DMS 273 treated with DMSO at 0.1 percent for 48 hours (cell line): ENCODE measurements around the gene TBCB.
A peak's percentile ranks its signal among the peaks of the same experiment; 100 is the strongest.
"Not testable (repeated sequence)": the region's sequence is repeated elsewhere in the genome, so short reads cannot be mapped to it uniquely, and the experiment has no call there.

ENCODE experiments used
- DNase-seq: peaks from one replicate; lab custom pipeline; 2025; lab: John Stamatoyannopoulos, UW

Gene TBCB

DNA sequence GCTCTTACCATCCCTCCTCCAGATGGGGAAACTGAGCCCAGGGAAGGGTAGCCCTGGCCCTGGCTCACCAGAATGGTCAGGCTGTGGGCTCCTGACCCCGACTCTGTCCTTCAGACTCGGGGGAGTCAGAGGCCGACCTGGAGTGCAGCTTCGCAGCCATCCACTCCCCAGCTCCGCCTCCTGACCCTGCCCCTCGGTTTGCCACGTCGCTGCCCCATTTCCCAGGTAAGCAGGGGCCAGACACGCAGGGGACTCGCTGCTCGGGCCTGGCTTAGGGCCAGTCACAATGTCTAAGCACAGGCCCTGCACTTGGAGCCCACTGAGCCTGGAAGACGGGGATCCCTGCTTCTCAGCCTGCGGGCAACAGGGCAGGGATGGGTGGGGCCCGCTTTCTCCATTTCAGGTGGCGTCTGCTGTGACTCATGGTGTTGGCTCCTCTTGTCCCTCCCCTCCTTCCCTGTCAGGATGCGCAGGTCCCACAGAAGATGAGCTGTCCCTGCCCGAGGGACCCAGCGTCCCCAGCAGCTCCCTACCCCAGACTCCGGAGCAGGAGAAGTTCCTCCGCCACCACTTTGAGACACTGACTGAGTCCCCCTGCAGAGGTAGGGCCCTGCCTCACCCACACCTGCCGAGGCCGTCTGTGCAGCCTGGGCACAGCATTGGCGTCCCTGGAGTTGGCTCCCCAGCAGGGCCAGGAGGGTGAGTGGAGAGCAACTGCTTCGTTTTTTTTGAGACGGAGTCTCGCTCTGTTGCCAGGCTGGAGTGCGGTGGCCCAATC is 13.5 kb upstream of the TBCB start:
- no peak for DNase-seq

DNA sequence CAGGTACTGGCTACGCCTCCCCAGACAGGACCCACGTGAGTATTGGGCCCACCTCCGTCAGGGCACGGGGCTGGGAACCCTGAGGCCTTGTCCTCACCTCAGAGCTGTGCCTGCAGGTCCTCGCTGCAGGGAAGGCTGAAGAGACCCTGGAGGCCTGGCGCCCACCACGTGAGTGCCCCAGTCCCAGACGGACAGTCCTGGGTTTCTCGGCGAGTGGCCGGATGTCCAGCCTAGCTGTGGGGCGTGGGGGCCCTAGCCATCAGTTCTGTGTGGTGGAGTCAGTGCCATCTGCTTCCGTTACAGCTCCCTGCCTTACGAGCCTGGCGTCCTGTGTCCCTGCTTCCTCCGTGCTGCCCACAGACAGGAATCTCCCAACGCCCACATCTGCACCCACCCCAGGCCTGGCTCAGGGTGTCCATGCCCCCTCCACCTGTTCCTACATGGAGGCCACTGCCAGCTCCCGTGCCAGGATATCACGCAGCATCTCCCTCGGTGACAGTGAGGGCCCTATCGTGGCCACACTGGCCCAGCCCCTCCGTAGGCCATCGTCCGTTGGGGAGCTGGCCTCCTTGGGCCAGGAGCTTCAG is 12.1 kb upstream of the TBCB start:
- no peak for DNase-seq

DNA sequence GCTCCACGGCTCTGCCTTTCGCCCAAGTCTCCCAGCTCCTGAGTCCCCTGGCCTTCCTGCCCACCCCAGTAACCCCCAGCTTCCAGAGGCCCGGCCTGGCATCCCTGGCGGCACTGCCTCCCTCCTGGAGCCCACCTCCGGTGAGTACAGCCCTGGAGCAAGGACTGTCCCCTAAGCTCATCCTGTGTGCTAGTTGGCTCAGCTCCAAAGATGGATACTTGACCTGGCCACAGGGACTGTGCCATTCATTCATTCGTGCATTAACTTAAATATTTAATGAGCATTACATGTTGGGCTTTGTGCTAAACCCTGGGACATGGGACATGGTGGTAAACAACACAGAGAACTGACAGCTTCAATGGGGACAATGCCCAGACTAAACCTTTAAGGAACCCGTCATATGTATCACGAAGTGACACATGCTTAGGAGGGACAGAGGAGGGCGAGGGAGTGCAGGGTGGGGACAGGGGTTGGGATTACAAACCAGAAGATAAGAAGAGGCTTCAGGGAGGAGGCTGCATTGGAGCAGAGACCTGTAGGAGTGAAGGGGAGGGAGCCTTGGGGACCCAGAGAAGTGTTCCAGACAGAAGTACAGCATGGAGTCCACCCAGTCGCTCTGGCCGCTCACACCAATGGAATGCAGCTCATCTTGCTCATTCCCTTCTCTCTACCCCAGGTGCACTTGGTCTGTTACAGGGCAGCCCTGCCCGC is 11.3 kb upstream of the TBCB start:
- no peak for DNase-seq

DNA sequence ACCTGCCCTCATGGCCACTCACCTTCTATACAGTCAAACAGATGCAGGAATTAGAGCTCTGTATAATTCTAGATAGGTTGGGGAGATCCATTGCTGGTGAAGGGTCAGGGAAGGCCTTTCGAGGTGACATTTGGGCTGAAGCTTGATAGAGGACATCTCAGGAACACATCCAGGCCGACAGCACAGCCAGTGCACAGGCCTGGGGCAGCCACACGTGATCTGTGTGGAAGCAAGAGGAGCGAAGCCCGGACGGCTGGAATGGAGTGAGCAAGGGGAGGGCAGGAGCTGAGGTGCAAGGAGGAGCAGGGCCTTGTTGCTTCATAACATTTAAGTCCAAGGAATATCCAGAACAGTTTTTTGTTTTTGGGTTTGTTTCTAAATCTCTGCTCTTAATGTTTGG is 8.8 kb upstream of the TBCB start:
- DNase-seq, result no peak

DNA sequence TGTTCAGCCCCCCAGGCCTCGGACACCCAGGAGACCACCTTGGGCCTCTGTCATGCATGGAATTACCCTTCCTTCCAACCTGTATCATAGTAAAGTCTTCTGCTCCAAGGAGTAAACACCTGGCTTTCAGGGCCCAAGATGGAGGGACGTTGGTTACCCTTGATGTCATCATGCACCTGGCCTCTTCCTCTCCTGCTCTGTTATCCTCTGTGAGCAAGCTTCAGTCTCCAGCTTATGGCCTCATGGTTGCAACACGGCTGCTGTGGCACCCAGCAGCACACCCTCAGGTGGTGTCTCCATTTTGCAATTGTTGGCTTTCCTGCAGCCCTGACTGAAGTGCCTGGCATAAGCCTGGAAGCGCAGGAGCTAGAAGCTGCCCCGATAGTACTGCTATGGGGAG is 8.3 kb upstream of the TBCB start:
- DNase-seq, result no peak

DNA sequence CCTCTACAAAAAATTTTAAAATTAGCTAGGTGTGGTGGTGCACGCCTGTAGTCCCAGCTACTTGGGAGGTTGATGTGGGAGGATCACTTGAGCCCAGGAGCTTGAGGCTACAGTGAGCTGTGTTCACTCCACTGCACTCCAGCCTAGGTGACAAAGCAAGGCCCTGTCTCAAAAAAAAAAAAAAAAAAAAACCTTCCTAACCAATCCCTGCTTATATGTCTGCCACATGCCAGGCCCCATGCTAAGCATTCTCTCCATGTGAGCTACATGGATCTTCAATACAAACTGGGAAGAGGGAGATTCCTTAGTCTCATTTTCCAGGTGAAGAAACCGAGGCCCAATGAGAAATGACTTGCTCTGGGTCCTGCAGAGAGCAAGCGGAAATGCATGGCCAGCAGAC is 6.6 kb upstream of the TBCB start:
- DNase-seq, result no peak

DNA sequence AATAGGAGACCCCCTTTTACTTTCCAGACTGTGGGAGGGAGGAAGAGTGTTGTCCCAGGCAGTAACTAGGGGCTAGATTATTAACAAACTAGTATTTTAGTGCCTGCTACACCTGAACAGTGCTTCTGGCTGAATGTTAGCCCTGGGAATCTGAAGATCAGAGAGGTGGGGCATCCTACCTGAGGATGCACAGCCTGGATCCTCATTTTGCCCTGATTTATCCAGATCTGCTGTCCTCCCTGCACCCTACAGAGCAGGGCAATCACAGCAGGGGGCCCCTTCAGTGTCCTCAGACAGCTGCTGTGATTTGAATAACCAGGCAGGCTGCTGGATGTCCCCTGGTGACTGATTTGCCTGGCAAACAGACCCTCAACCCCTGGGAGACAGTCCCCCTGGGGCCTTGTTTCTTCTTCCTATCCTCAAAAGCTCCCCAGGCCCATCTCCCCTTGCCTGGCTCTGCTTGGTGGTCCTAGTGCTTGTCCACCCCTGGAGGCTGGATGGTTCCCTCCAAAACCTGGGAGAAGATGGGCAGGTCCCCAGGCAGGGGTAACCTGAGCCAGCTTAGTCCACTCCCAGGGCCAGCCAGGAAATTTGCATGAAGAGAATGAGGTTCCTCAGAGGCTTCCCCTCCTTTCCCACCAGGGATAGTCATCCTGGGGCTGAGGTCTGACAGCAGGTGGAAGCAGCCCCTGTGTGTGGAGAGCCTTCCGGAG is 4.6 kb upstream of the TBCB start, which contains the start of gene OVOL3:
Gene OVOL3 (plus strand): TSS at position 657 of the 713 bp plus-strand sequence. CDS start 60 bp downstream, outside the sequence.
- DNase-seq, result no peak

DNA sequence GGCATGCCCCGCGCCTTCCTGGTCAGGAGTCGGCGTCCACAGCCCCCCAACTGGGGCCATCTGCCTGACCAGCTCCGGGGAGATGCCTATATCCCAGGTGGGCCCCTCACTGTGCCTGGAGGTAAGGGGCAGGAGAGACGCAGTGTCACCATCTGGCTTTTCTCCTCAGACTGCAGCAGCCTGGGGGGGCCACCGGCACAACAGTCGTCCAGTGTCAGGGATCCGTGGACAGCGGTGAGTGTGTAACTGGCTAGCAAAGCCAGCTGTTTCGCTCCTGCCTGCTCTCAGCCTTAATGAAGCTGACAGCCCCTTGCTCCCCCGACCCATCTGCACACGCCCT is 4.1 kb upstream of the TBCB start:
- no peak for DNase-seq

DNA sequence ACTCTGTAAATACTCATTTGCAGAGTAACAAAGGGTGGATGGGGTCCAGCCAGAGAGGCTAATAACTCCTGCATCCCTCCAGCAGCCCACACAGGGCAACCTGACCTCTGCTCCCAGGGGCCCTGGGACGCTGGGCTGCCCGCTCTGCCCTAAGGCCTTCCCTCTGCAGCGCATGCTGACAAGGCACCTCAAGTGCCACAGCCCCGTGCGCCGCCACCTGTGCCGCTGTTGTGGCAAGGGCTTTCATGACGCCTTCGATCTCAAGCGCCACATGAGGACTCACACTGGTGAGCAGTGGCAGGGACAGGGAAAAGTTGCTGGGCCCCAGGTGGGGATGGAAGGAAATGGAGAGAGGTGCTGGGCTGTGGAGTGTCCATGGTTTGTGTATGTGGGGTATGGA is 2.6 kb upstream of the TBCB start:
- DNase-seq, result no peak

DNA sequence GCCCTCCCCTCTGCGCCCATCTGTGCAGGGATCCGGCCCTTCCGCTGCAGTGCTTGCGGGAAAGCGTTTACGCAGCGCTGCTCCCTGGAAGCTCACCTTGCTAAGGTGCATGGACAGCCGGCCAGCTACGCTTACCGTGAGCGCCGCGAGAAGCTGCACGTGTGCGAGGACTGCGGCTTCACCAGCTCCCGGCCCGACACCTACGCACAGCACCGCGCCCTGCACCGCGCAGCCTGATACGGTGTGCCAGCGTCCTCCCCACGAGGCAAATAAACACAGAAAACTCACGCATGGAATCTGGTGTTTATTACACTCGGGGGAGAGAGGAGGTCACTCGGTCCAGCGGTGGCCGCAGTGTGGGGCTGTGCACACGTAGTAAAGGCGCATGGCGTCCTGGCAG is 1.8 kb upstream of the TBCB start:
- DNase-seq, result no peak

DNA sequence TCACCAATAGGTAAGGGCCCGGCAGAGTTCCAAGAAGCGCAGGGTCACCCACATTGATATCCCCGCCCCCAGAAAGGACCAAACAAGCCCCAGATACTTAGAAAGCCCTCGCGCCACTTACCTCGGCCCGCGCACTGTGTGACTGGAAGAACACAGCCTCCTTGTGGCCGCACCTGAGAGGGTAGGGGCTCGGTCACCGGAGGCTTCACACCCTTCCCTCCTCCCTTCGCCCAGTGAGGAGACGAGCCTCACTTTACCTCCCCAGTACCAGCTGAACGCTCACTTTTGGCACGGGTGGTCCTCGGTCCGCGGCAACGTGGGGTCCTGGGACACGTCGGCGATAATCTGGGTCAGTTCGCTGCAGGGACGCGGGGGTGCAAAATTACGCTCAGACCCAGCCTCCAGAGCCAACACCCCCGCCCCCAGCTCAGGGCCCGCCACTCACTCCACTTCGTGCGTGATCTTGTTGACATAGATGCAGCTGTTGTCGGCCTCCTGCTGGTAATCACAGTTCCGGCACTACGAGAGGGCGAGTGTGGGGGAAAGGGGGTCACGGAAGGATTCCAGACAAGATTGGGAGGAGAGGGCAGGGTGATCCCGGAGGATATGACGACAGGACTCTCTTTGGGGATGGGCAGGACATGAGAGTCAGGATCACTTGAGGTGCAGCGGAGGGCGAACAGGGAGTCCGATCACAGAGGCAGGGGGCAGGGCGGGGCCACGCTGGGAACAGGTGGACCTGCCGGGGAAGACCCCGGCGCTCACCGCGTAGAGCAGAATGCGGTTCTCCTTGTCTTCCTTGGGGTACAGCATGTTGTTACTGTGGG is 1.2 kb upstream of the TBCB start:
- DNase-seq, result no peak

DNA sequence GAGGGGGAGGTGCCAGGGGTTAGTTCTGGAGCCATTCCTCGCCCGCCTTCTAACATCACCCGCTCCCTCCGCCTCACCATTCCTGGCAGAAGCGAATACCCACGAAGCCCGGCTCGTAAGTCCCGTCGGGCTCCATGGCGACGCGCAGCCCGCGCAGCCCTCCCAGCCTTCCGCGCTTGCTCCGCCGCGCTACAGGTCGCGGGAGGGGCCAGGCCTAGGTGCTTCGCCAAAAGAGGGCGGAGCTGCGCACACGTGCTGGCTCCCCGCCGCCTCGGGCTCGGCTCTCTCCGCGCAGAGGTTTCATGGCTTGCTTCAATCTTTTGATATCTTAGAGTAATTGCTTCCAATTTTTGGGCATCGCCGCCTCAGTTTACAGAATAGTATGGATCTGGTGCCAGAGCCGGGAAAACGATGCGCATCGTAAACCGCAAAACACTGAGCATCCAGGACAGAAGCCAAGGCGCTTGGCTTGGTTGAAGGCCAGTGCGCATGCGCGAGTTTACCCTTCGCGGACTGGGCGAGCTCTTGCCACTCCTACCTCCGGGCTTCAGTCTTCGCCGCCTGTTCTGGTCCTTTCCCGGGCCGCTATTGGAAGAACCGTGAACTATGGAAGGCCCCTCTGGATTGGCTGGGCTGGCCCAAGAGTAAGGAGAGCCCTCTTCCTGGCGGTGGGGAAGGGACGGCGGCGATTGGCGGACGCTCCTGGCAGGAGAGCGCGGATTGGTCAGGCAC is 381 bp upstream of the TBCB start, which contains the start of gene POLR2I:
Gene POLR2I (minus strand): TSS at position 155 of the 732 bp plus-strand sequence. CDS start 19 bp downstream, at position 136.
- DNase-seq, result peak; percentile 99

DNA sequence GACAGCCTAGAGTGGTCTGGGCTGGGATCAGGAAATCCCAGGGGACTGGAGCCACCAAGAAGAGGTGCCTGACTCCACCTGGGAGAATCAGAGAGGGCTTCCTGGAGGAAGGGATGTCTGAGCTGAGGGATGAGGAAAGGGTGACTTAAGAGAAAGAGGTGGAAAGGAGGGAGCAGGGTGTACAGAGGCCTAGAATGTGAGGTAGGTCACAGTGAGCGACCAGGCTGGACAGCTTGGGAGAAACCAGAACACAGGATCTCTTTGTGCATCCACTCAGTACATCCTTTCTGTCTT is 1.0 kb downstream of the TBCB start:
- no peak for DNase-seq

DNA sequence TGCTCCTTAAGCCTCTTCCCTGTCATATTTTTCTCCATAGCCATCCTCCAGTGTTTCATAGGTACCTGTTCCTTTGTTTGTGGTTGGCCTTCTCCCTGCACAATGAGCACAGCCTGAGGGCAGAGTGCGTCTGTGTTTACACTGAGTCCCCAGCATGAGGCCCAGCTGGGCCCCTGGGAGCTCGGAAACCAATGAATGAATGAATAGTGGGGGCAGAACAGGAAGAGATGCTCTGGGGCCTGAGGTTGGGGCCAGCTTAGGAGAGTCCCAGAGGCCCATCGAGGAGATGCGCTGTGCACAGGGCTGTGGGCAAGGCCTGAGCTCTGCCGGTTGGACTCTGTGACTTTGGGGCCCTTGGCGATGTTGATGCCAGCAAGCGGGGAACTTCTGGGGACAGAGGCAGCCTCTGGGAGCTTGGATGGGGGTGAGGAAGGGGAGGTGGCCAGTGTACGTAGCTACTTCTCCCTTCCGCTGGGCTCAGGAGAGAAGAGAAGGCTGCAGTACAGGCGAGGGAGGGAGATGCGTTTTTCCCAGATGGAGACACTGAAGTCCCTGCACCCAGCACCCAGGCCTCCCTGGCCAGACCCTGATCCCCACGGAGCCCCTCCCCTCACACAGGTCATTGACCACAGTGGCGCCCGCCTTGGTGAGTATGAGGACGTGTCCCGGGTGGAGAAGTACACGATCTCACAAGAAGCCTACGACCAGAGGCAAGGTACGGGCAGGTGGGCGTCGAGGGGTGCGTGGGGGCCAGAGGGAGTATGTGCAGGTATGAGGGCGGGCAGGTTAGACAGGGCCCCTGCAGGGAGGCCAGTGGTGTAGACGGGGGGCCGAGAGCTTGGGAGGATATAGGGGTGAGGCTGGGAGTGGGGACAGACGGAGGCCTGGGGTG is 5.1 kb downstream of the TBCB start:
- no peak for DNase-seq

DNA sequence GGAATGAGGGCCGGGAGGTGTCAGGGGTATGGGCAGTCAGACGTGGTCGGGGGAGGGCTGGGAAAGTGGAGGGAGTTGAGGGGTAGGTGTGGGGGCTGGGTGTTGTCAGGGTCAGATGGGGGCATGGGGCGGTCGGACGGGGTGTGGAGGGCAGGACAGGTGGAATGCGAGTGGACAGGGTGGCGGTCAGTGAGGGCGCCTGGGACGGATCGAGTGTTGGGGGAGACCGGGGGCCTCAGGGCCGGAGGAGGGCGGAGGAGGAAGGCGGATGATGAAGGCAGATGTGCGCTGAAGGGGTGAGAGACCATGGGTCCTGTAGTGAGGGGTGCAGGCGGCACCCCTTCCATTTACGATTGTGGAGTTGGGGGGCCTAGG is 5.7 kb downstream of the TBCB start:
- no peak for DNase-seq

DNA sequence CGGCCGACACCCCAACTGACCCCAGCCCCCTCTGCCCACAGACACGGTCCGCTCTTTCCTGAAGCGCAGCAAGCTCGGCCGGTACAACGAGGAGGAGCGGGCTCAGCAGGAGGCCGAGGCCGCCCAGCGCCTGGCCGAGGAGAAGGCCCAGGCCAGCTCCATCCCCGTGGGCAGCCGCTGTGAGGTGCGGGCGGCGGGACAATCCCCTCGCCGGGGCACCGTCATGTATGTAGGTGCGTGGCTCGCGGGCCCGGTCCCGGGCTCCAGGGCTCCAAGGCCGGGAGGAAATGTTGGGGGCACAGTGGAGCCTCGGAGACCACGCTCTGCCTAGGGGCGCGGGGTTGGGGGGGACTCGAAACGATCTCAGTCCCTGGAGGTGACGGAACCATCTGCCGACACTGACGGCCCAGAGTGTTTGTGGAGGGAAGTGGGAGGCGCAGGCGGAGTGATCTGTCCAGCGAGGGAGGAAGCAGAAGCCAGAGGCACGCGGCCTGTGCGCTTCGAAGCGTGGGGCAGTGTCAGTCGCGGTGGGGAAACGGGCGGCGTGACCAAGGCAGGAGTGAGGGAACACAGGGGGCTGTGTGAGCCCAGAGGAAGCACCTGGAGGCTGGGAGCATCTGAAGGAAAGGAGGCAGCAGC is 6.3 kb downstream of the TBCB start:
- DNase-seq, result no peak

DNA sequence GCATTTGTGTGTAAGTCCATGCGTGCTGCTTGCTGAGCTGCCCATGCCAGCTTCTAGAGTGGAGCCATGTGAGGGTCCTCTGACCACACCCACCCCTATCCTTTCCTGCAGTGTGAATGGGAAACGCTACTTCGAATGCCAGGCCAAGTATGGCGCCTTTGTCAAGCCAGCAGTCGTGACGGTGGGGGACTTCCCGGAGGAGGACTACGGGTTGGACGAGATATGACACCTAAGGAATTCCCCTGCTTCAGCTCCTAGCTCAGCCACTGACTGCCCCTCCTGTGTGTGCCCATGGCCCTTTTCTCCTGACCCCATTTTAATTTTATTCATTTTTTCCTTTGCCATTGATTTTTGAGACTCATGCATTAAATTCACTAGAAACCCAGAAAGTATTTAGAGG is 10.3 kb downstream of the TBCB start:
- no peak for DNase-seq

DNA sequence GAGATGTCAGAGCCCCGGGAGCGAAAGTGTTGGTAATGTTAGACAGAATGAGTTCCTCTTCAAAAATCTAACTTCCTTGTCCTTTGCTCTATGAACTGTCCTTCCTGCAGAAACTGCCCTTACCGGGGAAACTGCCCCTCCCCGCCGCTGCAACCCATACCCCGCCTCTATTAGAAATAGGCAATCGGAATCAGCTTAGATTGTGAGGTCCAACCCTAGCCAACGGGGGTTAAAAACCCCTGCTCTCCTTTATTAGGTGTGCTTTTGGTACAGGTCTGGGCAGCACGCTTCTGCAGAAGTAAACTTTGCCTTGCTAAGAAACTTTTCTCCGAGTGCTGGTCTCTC is 13.1 kb downstream of the TBCB start:
- no peak for DNase-seq

DNA sequence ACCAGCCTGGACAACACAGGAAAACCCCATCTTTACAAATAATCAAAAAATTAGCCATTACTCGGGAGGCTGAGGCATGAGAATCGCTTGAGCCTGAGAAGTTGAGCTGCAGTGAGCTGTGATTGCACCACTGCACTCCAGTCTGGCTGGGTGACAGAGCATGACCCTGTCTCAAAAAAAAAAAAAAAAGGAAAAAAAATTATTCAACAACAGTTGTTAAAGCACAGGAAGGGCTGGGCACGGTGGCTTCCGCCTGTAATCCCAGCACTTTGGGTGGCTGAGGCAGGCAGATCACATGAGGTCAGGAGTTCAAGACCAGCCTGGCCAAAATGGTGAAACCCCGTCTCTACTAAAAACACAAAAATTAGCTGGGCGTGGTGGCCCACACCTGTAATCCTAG is 16.0 kb downstream of the TBCB start:
- not testable (repeated sequence) for DNase-seq

DNA sequence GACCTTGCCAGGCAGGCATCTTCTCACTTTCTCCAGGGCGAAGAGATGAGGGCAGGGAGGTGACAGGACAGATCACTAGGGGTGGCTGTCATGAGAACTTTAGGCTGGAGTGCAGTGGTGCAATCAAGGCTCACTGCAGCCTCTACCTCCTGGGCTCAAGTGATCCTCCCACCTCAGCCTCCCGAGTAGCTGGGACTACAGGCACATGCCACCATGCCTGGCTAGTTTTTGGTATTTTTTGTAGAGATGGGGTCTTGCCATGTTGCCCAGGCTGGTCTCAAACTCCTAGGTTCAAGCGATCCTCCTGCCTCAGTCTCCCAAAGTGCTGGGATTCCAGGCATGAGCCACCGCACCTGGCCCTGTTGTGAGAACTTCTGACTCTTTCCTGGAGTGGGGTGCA is 19.6 kb downstream of the TBCB start:
- not testable (repeated sequence) for DNase-seq
